Testis (tissue), 2 donors: ENCODE data around the gene PTPRN2.

Experiments used
- POLR2A ChIP-seq: fragments of 450-650 bp; IDR thresholded peaks from one replicate; pipeline ENCODE4 v1.6.1; 2017; ENCODE audit warnings: antibody characterized with exemption, mild to moderate bottlenecking, moderate library complexity
- TF ChIP-seq, protein P1 (sequence below), 3 experiments: fragments of 450-650 bp in 2 of 3; fragments of 200-600 bp in 1 of 3; sonication (generic) in 1 of 3; IDR thresholded peaks; one replicate each; pipeline ENCODE4 v1.5.1; 2016 to 2019; ENCODE audit warnings: antibody characterized with exemption in 3 of 3, mild to moderate bottlenecking in 2 of 3, moderate library complexity in 1 of 3

DNA sequence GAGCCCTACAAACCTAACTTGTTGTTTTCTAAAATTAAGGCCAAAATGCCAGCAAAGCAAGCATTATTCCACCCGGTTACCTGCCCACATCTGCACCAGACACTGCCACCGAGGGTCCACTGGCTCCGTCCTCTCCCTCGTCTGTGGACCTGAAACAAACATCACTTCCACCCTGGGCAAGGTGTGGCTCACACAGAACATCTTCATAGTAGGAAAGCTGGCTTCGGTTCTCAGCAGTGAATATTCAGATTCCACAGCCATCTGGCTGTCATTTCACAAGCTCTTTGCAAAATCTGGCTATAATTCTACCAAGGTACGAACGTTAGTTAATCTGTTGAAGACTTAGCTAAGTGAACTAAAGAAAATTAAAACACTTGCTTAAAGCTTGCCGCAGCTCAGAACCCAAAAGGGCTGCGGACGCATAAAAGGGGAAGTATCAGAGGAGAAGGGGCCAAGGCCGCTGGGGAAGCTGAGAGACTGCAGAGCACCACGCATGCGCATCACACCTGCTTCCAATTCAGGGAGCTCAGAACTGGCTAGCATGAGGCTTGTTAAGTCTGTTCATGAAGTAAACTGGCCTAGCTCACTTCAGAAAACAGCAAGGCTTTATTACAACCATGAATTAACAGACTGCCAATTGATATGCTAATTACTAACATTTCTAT is 46.1 kb downstream of the PTPRN2 start:
- TF ChIP-seq, protein P1, sequence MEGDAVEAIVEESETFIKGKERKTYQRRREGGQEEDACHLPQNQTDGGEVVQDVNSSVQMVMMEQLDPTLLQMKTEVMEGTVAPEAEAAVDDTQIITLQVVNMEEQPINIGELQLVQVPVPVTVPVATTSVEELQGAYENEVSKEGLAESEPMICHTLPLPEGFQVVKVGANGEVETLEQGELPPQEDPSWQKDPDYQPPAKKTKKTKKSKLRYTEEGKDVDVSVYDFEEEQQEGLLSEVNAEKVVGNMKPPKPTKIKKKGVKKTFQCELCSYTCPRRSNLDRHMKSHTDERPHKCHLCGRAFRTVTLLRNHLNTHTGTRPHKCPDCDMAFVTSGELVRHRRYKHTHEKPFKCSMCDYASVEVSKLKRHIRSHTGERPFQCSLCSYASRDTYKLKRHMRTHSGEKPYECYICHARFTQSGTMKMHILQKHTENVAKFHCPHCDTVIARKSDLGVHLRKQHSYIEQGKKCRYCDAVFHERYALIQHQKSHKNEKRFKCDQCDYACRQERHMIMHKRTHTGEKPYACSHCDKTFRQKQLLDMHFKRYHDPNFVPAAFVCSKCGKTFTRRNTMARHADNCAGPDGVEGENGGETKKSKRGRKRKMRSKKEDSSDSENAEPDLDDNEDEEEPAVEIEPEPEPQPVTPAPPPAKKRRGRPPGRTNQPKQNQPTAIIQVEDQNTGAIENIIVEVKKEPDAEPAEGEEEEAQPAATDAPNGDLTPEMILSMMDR (IDR thresholded peaks at IDR 0.05) = no peak
- no peak for TF ChIP-seq POLR2A
